ENCODE results near the gene C6orf89. TPM values are rescaled to one million over a fixed set of nuclear protein-coding genes. Genes with fewer than 3 reads are reported as not detected.

Gene C6orf89
- total RNA-seq, 1 donor, result 58.2 TPM

DNA sequence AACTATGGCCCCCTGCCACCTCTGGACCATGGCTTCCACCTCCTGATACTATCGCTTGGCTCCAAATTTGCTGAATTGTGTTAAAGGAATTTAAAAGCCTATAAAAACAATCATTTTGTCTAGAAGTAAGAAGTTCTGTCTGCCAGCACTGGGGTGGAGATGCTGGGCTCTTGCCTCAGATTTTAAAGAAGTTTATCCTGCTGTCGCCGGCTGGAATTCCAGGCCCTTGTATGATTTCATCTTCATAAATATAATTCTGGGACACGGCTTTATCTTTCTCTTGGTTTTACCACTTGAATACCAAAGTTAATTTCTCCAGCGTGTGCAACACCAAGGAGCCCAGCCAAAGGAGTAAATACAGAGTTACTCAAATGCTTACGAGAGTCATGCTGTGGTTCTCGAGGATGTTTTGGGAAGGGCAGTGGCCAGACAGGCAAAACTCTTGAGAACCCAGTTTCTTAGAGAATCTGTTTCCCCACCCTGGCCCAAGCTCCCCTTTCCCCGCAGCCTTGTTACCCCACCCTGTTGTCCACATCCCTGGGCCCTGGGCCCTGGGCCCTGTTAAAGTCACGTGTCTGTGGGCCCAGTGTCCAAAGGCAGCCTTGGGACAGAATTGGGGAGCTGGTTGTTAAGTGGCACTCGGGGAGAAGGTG, 31.9 kb downstream of the C6orf89 start:
- TF ChIP-seq, protein P1, sequence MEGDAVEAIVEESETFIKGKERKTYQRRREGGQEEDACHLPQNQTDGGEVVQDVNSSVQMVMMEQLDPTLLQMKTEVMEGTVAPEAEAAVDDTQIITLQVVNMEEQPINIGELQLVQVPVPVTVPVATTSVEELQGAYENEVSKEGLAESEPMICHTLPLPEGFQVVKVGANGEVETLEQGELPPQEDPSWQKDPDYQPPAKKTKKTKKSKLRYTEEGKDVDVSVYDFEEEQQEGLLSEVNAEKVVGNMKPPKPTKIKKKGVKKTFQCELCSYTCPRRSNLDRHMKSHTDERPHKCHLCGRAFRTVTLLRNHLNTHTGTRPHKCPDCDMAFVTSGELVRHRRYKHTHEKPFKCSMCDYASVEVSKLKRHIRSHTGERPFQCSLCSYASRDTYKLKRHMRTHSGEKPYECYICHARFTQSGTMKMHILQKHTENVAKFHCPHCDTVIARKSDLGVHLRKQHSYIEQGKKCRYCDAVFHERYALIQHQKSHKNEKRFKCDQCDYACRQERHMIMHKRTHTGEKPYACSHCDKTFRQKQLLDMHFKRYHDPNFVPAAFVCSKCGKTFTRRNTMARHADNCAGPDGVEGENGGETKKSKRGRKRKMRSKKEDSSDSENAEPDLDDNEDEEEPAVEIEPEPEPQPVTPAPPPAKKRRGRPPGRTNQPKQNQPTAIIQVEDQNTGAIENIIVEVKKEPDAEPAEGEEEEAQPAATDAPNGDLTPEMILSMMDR (IDR thresholded peaks at IDR 0.05; ENCODE audit: insufficient read depth, low read length), result no peak
- DNase-seq (ENCODE audit: low read depth), result peak; percentile 99
- no peak overlapping the region for H3K4me3 ChIP-seq (ENCODE audit: low read depth, low read length)

DNA sequence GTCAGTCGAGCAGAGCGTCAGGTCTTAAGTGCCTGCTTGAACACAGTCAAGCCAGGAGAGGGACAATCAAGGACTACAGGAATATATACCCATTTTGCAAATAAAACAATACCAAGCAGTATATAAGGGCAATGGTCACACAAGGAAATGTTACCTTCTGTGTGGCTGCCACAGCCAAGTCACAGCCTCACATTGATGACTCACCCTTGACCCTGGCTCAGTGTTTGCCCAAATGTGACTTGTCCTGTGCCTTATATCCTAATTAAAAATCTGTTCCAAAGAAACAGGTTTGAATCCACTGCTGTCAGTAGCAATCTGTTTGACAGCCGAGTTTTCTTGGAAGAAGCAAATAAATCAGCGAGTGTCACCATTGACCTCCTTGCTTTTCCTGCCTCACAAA, 34.3 kb downstream of the C6orf89 start:
- TF ChIP-seq, protein P1 (IDR thresholded peaks at IDR 0.05; ENCODE audit: insufficient read depth, low read length), result no peak
- no peak for DNase-seq (ENCODE audit: low read depth)
- H3K4me3 ChIP-seq (ENCODE audit: low read depth, low read length), result no peak overlapping the region

DNA sequence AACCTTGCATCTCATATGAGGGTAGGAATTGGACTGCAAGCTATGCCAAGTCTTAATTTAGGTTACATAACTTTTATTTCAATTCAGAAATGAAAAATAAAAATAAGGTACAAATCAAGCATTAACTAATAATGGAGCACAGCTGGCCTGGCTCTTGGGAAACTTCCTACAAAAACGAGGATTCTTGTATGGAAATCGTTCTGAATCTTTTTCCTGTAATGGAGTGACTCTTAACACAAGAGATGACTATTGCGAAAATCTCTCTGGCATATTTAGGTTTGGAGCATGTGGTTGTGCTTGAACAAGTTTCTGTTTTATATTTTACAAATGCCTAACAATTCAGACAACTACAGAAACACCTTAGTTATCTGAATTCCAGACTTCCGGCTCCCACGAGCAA, 34.8 kb downstream of the C6orf89 start:
- TF ChIP-seq, protein P1 (IDR thresholded peaks at IDR 0.05; ENCODE audit: insufficient read depth, low read length), result no peak
- no peak overlapping the region for H3K4me3 ChIP-seq (ENCODE audit: low read depth, low read length)
- peak; percentile 84 for DNase-seq (ENCODE audit: low read depth)

DNA sequence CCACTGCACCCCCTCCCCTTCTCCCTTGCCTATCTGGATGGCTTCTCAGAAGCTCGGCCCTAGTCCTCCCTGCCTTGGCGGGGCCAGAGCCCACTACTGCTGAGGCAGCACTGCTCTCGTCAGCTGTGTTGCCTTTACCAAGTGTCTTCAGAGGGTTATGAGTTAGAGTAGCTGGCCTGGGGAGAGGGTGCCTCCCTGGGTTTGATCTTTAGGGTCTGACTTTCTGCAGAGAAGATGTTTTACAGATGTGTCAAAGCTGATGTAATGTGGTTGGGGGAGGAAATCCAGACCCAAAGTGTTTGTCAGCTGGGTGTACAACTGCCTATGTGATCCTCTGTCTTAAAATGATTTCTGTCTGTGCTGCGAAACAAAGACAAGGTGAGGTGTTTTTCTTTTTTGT, 38.4 kb downstream of the C6orf89 start:
- TF ChIP-seq, protein P1 (IDR thresholded peaks at IDR 0.05; ENCODE audit: insufficient read depth, low read length), result no peak
- no peak for DNase-seq (ENCODE audit: low read depth)
- no peak overlapping the region for H3K4me3 ChIP-seq (ENCODE audit: low read depth, low read length)

DNA sequence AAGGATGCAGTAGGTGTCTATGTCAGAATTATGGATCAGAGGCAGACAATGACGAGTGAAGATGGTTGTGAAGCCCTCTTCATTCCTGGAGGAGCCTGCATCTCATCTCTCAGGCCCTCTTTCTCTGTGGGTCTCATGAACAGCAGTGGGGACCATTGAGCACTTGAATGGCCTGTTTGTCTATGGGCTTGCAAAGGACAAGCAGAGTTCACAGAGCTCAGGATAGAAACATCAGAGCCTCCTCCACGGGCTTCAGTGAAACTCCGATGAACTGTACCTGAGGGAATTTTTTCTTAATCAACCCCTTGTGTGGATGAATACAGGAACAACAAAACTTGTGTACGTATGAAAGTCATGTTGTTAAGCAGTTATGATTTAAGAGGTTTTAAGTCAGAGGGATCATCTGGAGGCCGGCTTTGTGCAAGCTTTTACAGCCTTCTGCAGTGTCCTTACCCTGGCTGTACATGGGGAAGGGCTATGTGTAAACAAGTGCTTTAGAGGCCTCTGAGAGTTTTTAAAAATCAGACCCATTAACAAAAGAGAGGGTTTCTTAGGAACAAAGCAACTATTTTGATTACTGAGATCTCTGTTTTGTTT, 39.1 kb downstream of the C6orf89 start:
- TF ChIP-seq, protein P1 (IDR thresholded peaks at IDR 0.05; ENCODE audit: insufficient read depth, low read length), result no peak
- H3K4me3 ChIP-seq (ENCODE audit: low read depth, low read length), result no peak overlapping the region
- DNase-seq (ENCODE audit: low read depth), result no peak

DNA sequence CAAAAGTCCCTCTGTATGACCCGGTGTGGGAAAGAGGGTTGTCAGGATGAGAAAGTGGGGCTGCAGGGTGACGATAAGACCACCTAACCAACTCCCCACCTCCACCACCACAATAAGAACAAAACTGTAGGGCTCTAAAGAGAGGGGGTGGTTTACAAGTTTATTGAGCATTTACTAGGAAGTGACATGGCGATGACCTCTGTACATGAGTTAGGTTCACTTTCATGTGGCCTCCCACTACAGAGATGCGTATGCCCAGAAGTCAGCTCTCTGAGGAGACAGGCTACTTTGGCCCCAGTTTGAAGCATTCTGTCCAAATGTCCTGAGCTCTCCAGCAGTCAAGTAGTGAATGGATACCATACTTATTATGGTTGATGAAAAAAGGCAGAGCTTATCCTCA, 40.1 kb downstream of the C6orf89 start:
- H3K4me3 ChIP-seq (ENCODE audit: low read depth, low read length), result no peak overlapping the region
- DNase-seq (ENCODE audit: low read depth), result no peak
- TF ChIP-seq, protein P1 (IDR thresholded peaks at IDR 0.05; ENCODE audit: insufficient read depth, low read length), result no peak

All from fibroblast of the aortic adventitia (primary cell).